Activated CD4-positive, alpha-beta T cell treated with anti-CD3 and anti-CD28 coated beads, Interleukin-2, amount 50 U/mL, for 16 hours (primary cell): Measurements from ENCODE around the gene SLC7A6.
A peak's percentile ranks its signal among the peaks of the same experiment; 100 is the strongest.
"Not testable (repeated sequence)": the region's sequence is repeated elsewhere in the genome, so short reads cannot be mapped to it uniquely, and the experiment has no call there.

Experiments
- DNase-seq: peaks from one replicate; pipeline ENCODE4 v3.0.0-alpha.2; 2020

SLC7A6 gene

GRCh38 chr16:68285683-68286082 lies 21.4 kb downstream of the SLC7A6 start:
- no peak for DNase-seq

GRCh38 chr16:68286153-68287074 lies 22.1 kb downstream of the SLC7A6 start:
- peak; percentile 57 for DNase-seq

- peak; percentile 54 for DNase-seq
These were observed 23.2 kb downstream of the SLC7A6 start for GRCh38 chr16:68287276-68288251.

- no peak for DNase-seq
These were observed 23.9 kb downstream of the SLC7A6 start for GRCh38 chr16:68288252-68288650.

GRCh38 chr16:68288796-68289195 lies 24.5 kb downstream of the SLC7A6 start:
- not testable (repeated sequence) for DNase-seq

GRCh38 chr16:68289202-68289601 lies 24.9 kb downstream of the SLC7A6 start:
- no peak for DNase-seq

GRCh38 chr16:68289621-68290329 lies 25.4 kb downstream of the SLC7A6 start:
- DNase-seq, result peak; percentile 24

- DNase-seq, result no peak
These were observed 26.1 kb downstream of the SLC7A6 start for GRCh38 chr16:68290450-68290849.

- DNase-seq, result no peak
These were observed 26.9 kb downstream of the SLC7A6 start for GRCh38 chr16:68291227-68291626.

- DNase-seq, result no peak
These were observed 28.1 kb downstream of the SLC7A6 start for GRCh38 chr16:68292425-68292824.

GRCh38 chr16:68296291-68296690 lies 32.0 kb downstream of the SLC7A6 start:
- no peak for DNase-seq

GRCh38 chr16:68296693-68297092 lies 32.4 kb downstream of the SLC7A6 start:
- no peak for DNase-seq

GRCh38 chr16:68297908-68298307 lies 33.6 kb downstream of the SLC7A6 start:
- DNase-seq, result no peak

- no peak for DNase-seq
These were observed 34.0 kb downstream of the SLC7A6 start for GRCh38 chr16:68298312-68298711.

- no peak for DNase-seq
These were observed 34.7 kb downstream of the SLC7A6 start for GRCh38 chr16:68298907-68299561.

GRCh38 chr16:68299571-68300453 lies 35.5 kb downstream of the SLC7A6 start:
- DNase-seq, result no peak

- no peak for DNase-seq
These were observed 36.6 kb downstream of the SLC7A6 start for GRCh38 chr16:68300734-68301459.

- no peak for DNase-seq
These were observed 42.3 kb downstream of the SLC7A6 start for GRCh38 chr16:68306633-68307032.

GRCh38 chr16:68309799-68310198 lies 45.5 kb downstream of the SLC7A6 start:
- peak; percentile 28 for DNase-seq

GRCh38 chr16:68310437-68310773 lies 46.1 kb downstream of the SLC7A6 start:
- no peak for DNase-seq
